ENCODE results near the gene B4GALNT4.
"Not testable (repeated sequence)": the region's sequence is repeated elsewhere in the genome, so short reads cannot be mapped to it uniquely, and the experiment has no call there.

B4GALNT4 gene

DNA sequence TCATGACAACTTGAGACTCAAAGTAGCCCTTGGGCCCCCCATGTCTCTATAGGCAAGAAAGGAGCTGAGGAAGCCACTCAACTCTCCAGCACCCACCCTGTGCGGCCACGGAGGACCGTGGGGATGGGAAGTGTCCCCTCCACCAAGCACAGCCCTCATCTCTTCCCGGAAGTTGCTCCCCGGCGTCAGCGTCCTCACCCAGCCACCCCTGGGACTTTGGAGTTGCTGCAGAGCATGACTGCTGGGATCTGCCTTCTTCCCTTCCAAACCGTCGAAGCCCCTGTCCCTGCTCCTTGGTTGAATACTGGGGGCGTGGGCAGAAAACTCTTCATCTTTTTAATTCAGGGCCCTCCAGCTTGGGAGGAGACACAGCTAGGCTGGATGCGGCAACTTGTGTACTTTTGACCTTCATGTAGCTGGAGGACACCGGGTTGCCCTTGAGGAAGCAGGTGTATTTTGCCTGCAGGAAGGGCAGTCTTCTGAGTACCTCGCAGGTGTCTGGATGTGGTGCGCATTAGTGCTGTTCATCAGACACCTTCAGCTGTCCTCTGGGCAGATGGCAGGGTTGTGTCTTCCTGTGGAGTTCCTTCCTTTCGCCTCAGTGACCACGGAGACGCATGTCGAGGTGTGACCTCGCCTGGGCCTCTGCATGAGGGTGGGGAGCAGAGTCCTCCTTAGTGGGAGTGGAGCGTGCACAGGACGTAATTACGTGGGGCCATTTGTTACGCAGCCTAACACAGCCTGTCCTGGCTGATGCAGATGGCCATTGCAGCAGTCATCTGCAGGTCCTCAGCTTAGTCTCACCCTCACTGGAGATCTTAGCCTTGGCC, 36.4 kb upstream of the B4GALNT4 start:
- no peaks in the 10 kb centered on the region for H3K9me2 ChIP-seq (replicated peaks; ENCODE audit: insufficient read depth, low read length)
- peaks cover 31% of the 10 kb centered on the region for H3K4me1 ChIP-seq (ENCODE audit: low read length)
- no peak overlapping the region for H3K4me3 ChIP-seq (ENCODE audit: low read length)
- H2AFZ ChIP-seq (ENCODE audit: low read length) = no peak overlapping the region
- H3K27ac ChIP-seq (ENCODE audit: low read length) = no peak overlapping the region
- no peaks in the 10 kb centered on the region for H3K9me3 ChIP-seq (replicated peaks; ENCODE audit: insufficient read depth, low read length)
- H3K27me3 ChIP-seq (replicated peaks; ENCODE audit: insufficient read depth, low read length) = peaks cover 89% of the 10 kb centered on the region
- H3F3A ChIP-seq (ENCODE audit: insufficient read depth, low read length) = peaks cover 9% of the 10 kb centered on the region
- no peak overlapping the region for H3K9ac ChIP-seq (ENCODE audit: low read length)
- TF ChIP-seq, protein P1, sequence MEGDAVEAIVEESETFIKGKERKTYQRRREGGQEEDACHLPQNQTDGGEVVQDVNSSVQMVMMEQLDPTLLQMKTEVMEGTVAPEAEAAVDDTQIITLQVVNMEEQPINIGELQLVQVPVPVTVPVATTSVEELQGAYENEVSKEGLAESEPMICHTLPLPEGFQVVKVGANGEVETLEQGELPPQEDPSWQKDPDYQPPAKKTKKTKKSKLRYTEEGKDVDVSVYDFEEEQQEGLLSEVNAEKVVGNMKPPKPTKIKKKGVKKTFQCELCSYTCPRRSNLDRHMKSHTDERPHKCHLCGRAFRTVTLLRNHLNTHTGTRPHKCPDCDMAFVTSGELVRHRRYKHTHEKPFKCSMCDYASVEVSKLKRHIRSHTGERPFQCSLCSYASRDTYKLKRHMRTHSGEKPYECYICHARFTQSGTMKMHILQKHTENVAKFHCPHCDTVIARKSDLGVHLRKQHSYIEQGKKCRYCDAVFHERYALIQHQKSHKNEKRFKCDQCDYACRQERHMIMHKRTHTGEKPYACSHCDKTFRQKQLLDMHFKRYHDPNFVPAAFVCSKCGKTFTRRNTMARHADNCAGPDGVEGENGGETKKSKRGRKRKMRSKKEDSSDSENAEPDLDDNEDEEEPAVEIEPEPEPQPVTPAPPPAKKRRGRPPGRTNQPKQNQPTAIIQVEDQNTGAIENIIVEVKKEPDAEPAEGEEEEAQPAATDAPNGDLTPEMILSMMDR (IDR thresholded peaks at IDR 0.05; ENCODE audit: low read length) = no peak
- no peak for TF ChIP-seq EZH2 (optimal IDR thresholded peaks at IDR 0.05; ENCODE audit: low read depth, low read length)
- no peak for TF ChIP-seq EZH2phosphoT487 (IDR thresholded peaks at IDR 0.05; ENCODE audit: low read length)
- no peak for DNase-seq
- H3K4me2 ChIP-seq (ENCODE audit: low read depth, low read length) = no peak overlapping the region
- no peaks in the 10 kb centered on the region for H3K36me3 ChIP-seq (replicated peaks; ENCODE audit: insufficient read depth, low read length)
- no peaks in the 10 kb centered on the region for H4K20me1 ChIP-seq (ENCODE audit: insufficient read depth, low read length)
- H3K79me2 ChIP-seq (ENCODE audit: low read length) = no peaks in the 10 kb centered on the region

GRCh38 chr11:333616-334263, 35.6 kb upstream of the B4GALNT4 start:
- H3K9me2 ChIP-seq (replicated peaks; ENCODE audit: insufficient read depth, low read length); DNase-seq; H3K27ac ChIP-seq (ENCODE audit: low read length); H3K9me3 ChIP-seq (replicated peaks; ENCODE audit: insufficient read depth, low read length); H3K9ac ChIP-seq (ENCODE audit: low read length); H3F3A ChIP-seq (ENCODE audit: insufficient read depth, low read length); H3K4me2 ChIP-seq (ENCODE audit: low read depth, low read length); H4K20me1 ChIP-seq (ENCODE audit: insufficient read depth, low read length); H2AFZ ChIP-seq (ENCODE audit: low read length); H3K79me2 ChIP-seq (ENCODE audit: low read length); H3K4me3 ChIP-seq (ENCODE audit: low read length); H3K36me3 ChIP-seq (replicated peaks; ENCODE audit: insufficient read depth, low read length): not testable (repeated sequence)
- H3K4me1 ChIP-seq (ENCODE audit: low read length) = peaks cover 31% of the 10 kb centered on the region
- H3K27me3 ChIP-seq (replicated peaks; ENCODE audit: insufficient read depth, low read length) = peaks cover 90% of the 10 kb centered on the region

DNA sequence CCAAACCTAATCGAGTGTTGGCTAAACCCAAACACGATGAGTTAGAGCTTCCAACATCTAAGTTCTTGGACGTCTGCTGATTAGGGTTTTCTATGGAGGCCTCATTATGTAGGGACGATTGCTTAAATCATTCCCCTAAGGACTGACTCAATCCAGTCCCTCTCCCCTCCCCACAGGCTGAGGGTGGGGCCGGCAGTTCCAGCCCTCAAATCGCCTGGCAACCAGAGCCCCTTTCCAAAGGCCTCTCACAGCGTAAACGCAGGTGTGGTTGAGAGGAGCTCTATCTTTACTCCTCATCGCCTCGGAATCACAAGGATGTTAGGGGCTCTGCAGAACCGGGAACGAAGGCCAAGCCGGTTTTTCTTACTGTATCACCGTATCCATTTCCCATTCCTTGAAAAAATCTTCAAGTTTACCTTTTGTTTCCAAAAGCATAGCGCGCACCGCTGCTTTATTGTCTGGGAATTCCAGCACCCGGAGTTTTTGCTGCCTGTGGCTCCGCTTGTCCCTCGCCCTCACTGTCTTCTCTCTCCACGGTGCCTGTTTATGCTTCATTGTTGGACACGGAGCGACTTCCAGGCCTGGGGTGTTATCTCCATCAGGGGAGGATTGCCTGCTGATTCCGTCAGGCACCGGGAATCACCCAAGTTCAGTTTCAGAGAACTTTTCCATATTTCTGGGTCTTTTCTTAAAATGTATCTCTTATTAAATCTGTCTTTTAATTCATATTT, 34.9 kb upstream of the B4GALNT4 start:
- Histone ChIP-seq H3K36me3 (replicated peaks; ENCODE audit: insufficient read depth, low read length) (no peaks in the 10 kb centered on the region), H3K4me3 (ENCODE audit: low read length) (no peak overlapping the region), H3K4me2 (ENCODE audit: low read depth, low read length) (no peak overlapping the region), H3K4me1 (ENCODE audit: low read length) (peaks cover 31% of the 10 kb centered on the region), H3K9ac (ENCODE audit: low read length) (no peak overlapping the region), H3K27ac (ENCODE audit: low read length) (no peak overlapping the region), H2AFZ (ENCODE audit: low read length) (no peak overlapping the region), H3K79me2 (ENCODE audit: low read length) (no peaks in the 10 kb centered on the region), H3K9me2 (replicated peaks; ENCODE audit: insufficient read depth, low read length) (no peaks in the 10 kb centered on the region), H3F3A (ENCODE audit: insufficient read depth, low read length) (peaks cover 9% of the 10 kb centered on the region), H3K27me3 (replicated peaks; ENCODE audit: insufficient read depth, low read length) (peaks cover 89% of the 10 kb centered on the region), H3K9me3 (replicated peaks; ENCODE audit: insufficient read depth, low read length) (no peaks in the 10 kb centered on the region), H4K20me1 (ENCODE audit: insufficient read depth, low read length) (no peaks in the 10 kb centered on the region)
- TF ChIP-seq, protein P1 (IDR thresholded peaks at IDR 0.05; ENCODE audit: low read length) = no peak
- no peak for TF ChIP-seq EZH2 (optimal IDR thresholded peaks at IDR 0.05; ENCODE audit: low read depth, low read length)
- TF ChIP-seq EZH2phosphoT487 (IDR thresholded peaks at IDR 0.05; ENCODE audit: low read length) = no peak
- no peak for DNase-seq
